Stimulated activated CD8-positive, alpha-beta memory T cell treated with anti-CD3 and anti-CD28 coated beads, Interleukin-12 subunit alpha, Interleukin-12 subunit beta, amount 100 ng/mL, for 24 hours (primary cell): ENCODE results near the gene PHYH.
"Not testable (repeated sequence)": the region's sequence is repeated elsewhere in the genome, so short reads cannot be mapped to it uniquely, and the experiment has no call there.

Source experiments
- DNase-seq: peaks from one replicate; pipeline ENCODE4 v3.0.0-alpha.2; 2020; ENCODE audit errors: extremely low read depth

PHYH gene

GRCh38 chr10:13321576-13321975 is 21.7 kb upstream of the PHYH start:
- DNase-seq: no peak

GRCh38 chr10:13319166-13319565 is 19.3 kb upstream of the PHYH start:
- DNase-seq: no peak

- DNase-seq: no peak
Observed at GRCh38 chr10:13317474-13317873, 17.6 kb upstream of the PHYH start.

GRCh38 chr10:13316635-13317311 is 16.9 kb upstream of the PHYH start:
- DNase-seq: no peak

GRCh38 chr10:13315361-13315760 is 15.5 kb upstream of the PHYH start:
- no peak for DNase-seq

- DNase-seq: no peak
Observed at GRCh38 chr10:13311177-13311575, 11.3 kb upstream of the PHYH start.

GRCh38 chr10:13310518-13311176 is 10.8 kb upstream of the PHYH start:
- no peak for DNase-seq

GRCh38 chr10:13309792-13310191 is 9.9 kb upstream of the PHYH start:
- no peak for DNase-seq

- no peak for DNase-seq
Observed at GRCh38 chr10:13308096-13308495, 8.2 kb upstream of the PHYH start.

- DNase-seq: no peak
Observed at GRCh38 chr10:13306103-13306502, 6.2 kb upstream of the PHYH start.

- no peak for DNase-seq
Observed at GRCh38 chr10:13302821-13303555, 3.1 kb upstream of the PHYH start.

GRCh38 chr10:13298748-13299436 is 972 bp downstream of the PHYH start:
- DNase-seq: no peak

- DNase-seq: no peak
Observed at GRCh38 chr10:13296476-13296875, 3.4 kb downstream of the PHYH start.

- DNase-seq: no peak
Observed at GRCh38 chr10:13294784-13295183, 5.1 kb downstream of the PHYH start.

GRCh38 chr10:13291821-13292773 is 7.8 kb downstream of the PHYH start:
- DNase-seq: no peak

GRCh38 chr10:13291061-13291460 is 8.8 kb downstream of the PHYH start:
- no peak for DNase-seq

GRCh38 chr10:13284050-13284449 is 15.8 kb downstream of the PHYH start:
- DNase-seq: no peak

- not testable (repeated sequence) for DNase-seq
Observed at GRCh38 chr10:13282348-13282747, 17.5 kb downstream of the PHYH start.

- no peak for DNase-seq
Observed at GRCh38 chr10:13276749-13277365, 23.0 kb downstream of the PHYH start.

- not testable (repeated sequence) for DNase-seq
Observed at GRCh38 chr10:13276146-13276545, 23.7 kb downstream of the PHYH start.

- no peak for DNase-seq
Observed at GRCh38 chr10:13272164-13272571, 27.7 kb downstream of the PHYH start.
